Islet of Langerhans (tissue), 1 donor: Measurements from ENCODE around the gene C3orf20.

Experiments used
- FAIRE-seq: peaks from one replicate; lab custom pipeline; 2011; peaks lifted over from hg19 to GRCh38; lab: Jason Lieb, UNC

Gene C3orf20

GRCh38 chr3:14758959-14759358 is 84.0 kb downstream of the C3orf20 start:
- no peak for FAIRE-seq

- FAIRE-seq: no peak
These were observed 85.2 kb downstream of the C3orf20 start for GRCh38 chr3:14760185-14760584.

- no peak for FAIRE-seq
These were observed 86.3 kb downstream of the C3orf20 start for GRCh38 chr3:14761121-14761672.

GRCh38 chr3:14761866-14762265 is 86.9 kb downstream of the C3orf20 start:
- FAIRE-seq: no peak

GRCh38 chr3:14762701-14763100 is 87.8 kb downstream of the C3orf20 start:
- FAIRE-seq: no peak

- no peak for FAIRE-seq
These were observed 89.6 kb downstream of the C3orf20 start for GRCh38 chr3:14764331-14765059.

GRCh38 chr3:14765060-14765400 is 90.1 kb downstream of the C3orf20 start:
- no peak for FAIRE-seq

GRCh38 chr3:14765576-14766427 is 90.9 kb downstream of the C3orf20 start:
- no peak for FAIRE-seq

- no peak for FAIRE-seq
These were observed 91.7 kb downstream of the C3orf20 start for GRCh38 chr3:14766428-14767244.

- FAIRE-seq: no peak
These were observed 92.5 kb downstream of the C3orf20 start for GRCh38 chr3:14767245-14768051.

- FAIRE-seq: no peak
These were observed 93.3 kb downstream of the C3orf20 start for GRCh38 chr3:14768182-14768790.

- FAIRE-seq: no peak
These were observed 93.9 kb downstream of the C3orf20 start for GRCh38 chr3:14768881-14769280.

- FAIRE-seq: no peak
These were observed 94.8 kb downstream of the C3orf20 start for GRCh38 chr3:14769544-14770325.

- no peak for FAIRE-seq
These were observed 95.7 kb downstream of the C3orf20 start for GRCh38 chr3:14770591-14770990.

- no peak for FAIRE-seq
These were observed 96.9 kb downstream of the C3orf20 start for GRCh38 chr3:14771593-14772497.

- no peak for FAIRE-seq
These were observed 97.7 kb downstream of the C3orf20 start for GRCh38 chr3:14772533-14773138.

GRCh38 chr3:14773281-14773680 is 98.3 kb downstream of the C3orf20 start:
- no peak for FAIRE-seq

- no peak for FAIRE-seq
These were observed 98.8 kb downstream of the C3orf20 start for GRCh38 chr3:14773691-14774128.

GRCh38 chr3:14774431-14774830 is 99.5 kb downstream of the C3orf20 start:
- FAIRE-seq: no peak
